ENCODE results near the gene SSMEM1. TPM values are rescaled to one million over a fixed set of nuclear protein-coding genes. Genes with fewer than 3 reads are reported as not detected.
"Not testable (repeated sequence)": the region's sequence is repeated elsewhere in the genome, so short reads cannot be mapped to it uniquely, and the experiment has no call there.

The SSMEM1 gene
- total RNA-seq, 2 donors from 2014 or later: not detected

- DNase-seq: no peak
- intact Hi-C loops (cut with DNase I): no loop called here
- no peak for ATAC-seq
These were observed 627 bp upstream of the SSMEM1 start for GRCh38 chr7:130207033-130207432.

GRCh38 chr7:130208516-130208915 lies 856 bp downstream of the SSMEM1 start:
- intact Hi-C loops (cut with DNase I): no loop called here

GRCh38 chr7:130210181-130210935 lies 2.7 kb downstream of the SSMEM1 start:
- intact Hi-C loops (cut with DNase I): no loop called here
- ATAC-seq (no peak), DNase-seq (no peak)

More at GRCh38 chr7:130208516-130208915, 856 bp downstream of the SSMEM1 start:
- DNase-seq (no peak), ATAC-seq (no peak)

GRCh38 chr7:130213828-130214227 lies 6.2 kb downstream of the SSMEM1 start:
- intact Hi-C loops (cut with DNase I): no loop called here
- no peak for DNase-seq
- ATAC-seq: no peak

GRCh38 chr7:130216025-130216424 lies 8.4 kb downstream of the SSMEM1 start:
- ATAC-seq: no peak
- intact Hi-C loops (cut with DNase I): no loop called here

GRCh38 chr7:130216750-130217149 lies 9.1 kb downstream of the SSMEM1 start:
- ATAC-seq (no peak), DNase-seq (no peak)
- intact Hi-C loops (cut with DNase I): no loop called here

More at GRCh38 chr7:130216025-130216424, 8.4 kb downstream of the SSMEM1 start:
- no peak for DNase-seq

GRCh38 chr7:130218806-130219620 lies 11.4 kb downstream of the SSMEM1 start:
- ATAC-seq (no peak), DNase-seq (no peak)
- intact Hi-C loops (cut with DNase I): no loop called here

- ATAC-seq (no peak), DNase-seq (no peak)
- intact Hi-C loops (cut with DNase I): no loop called here
These were observed 12.2 kb downstream of the SSMEM1 start for GRCh38 chr7:130219871-130220270.

GRCh38 chr7:130221746-130222145 lies 14.1 kb downstream of the SSMEM1 start:
- no peak for DNase-seq
- no peak for ATAC-seq
- intact Hi-C loops (cut with DNase I): no loop called here

- intact Hi-C loops (cut with DNase I): no loop called here
- DNase-seq: no peak
- no peak for ATAC-seq
These were observed 16.0 kb downstream of the SSMEM1 start for GRCh38 chr7:130223646-130224045.

GRCh38 chr7:130224210-130224609 lies 16.6 kb downstream of the SSMEM1 start:
- intact Hi-C loops (cut with DNase I): no loop called here
- ATAC-seq (no peak), DNase-seq (no peak)

- ATAC-seq; intact Hi-C loops (cut with DNase I); DNase-seq: not testable (repeated sequence)
These were observed 17.3 kb downstream of the SSMEM1 start for GRCh38 chr7:130224923-130225322.

- DNase-seq: no peak
- intact Hi-C loops (cut with DNase I): no loop called here
- ATAC-seq: no peak
These were observed 18.7 kb downstream of the SSMEM1 start for GRCh38 chr7:130226333-130226732.

GRCh38 chr7:130227883-130228575 lies 20.4 kb downstream of the SSMEM1 start:
- DNase-seq (no peak), ATAC-seq (no peak)
- intact Hi-C loops (cut with DNase I): no loop called here

- intact Hi-C loops (cut with DNase I): no loop called here
- no peak for ATAC-seq
- DNase-seq: no peak
These were observed 21.3 kb downstream of the SSMEM1 start for GRCh38 chr7:130228840-130229502.

GRCh38 chr7:130229981-130230380 lies 22.3 kb downstream of the SSMEM1 start:
- ATAC-seq; intact Hi-C loops (cut with DNase I); DNase-seq: not testable (repeated sequence)

- DNase-seq (no peak), ATAC-seq (no peak)
- intact Hi-C loops (cut with DNase I): no loop called here
These were observed 24.1 kb downstream of the SSMEM1 start for GRCh38 chr7:130231792-130232191.

GRCh38 chr7:130232209-130232608 lies 24.5 kb downstream of the SSMEM1 start:
- intact Hi-C loops (cut with DNase I): no loop called here
- ATAC-seq: no peak
- no peak for DNase-seq

GRCh38 chr7:130234078-130234477 lies 26.4 kb downstream of the SSMEM1 start:
- intact Hi-C loops (cut with DNase I): no loop called here
- ATAC-seq: no peak
- no peak for DNase-seq

All from left cardiac atrium (tissue), 4 donors.